HG03460 (cell line): ENCODE results near the gene C16orf82.
A peak's percentile ranks its signal among the peaks of the same experiment; 100 is the strongest.
"Not testable (repeated sequence)": the region's sequence is repeated elsewhere in the genome, so short reads cannot be mapped to it uniquely, and the experiment has no call there.

Experiments used
- ATAC-seq: cut with Tn5 transposase; IDR thresholded peaks from one replicate; pipeline ENCODE4 v1.9.1; 2021; ENCODE audit not compliant: unreplicated experiment

Gene C16orf82

DNA sequence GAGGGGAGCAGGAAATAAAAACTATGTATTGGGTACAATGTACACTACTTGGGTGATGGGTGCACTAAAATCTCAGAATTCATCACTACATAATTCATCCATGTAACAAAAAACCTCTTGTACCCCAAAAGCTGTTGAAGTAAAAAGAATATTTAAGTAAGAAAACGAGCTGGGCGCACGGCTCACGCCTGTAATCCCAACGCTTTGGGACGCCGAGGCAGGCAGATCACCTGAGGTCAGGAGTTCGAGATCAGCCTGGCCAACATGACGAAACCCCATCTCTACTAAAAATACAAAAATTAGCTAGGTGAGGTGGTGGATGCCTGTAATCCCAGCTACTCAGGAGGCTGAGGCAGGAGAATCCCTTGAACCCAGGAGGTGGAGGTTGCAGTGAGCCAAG, 19.3 kb downstream of the C16orf82 start:
- ATAC-seq, result not testable (repeated sequence)

GRCh38 chr16:27088216-27088615, 21.5 kb downstream of the C16orf82 start:
- no peak for ATAC-seq

- no peak for ATAC-seq
Observed at GRCh38 chr16:27096375-27096774, 29.6 kb downstream of the C16orf82 start.

DNA sequence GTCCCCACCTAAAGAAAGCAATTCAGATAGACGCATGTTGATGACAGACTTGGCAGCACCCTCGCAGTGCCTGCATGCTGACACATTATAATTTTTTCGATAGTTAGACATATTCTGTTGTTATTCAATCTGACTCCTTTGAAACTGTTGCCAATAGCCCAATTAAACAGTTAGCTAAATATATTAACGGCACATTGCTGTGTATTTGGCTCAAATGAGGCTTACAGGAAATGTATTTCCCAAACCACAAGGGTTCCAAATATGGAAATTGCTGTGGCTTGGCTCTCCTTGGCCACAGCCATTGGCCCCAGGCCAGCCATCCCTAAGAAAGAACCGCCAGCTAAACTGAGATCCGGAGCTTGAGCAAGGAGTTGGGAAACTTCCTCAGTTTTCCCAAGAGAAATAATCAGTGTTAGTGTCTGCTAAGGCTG, 31.1 kb downstream of the C16orf82 start:
- ATAC-seq, result no peak

- no peak for ATAC-seq
Observed at GRCh38 chr16:27098366-27099049, 31.8 kb downstream of the C16orf82 start.

- ATAC-seq, result no peak
Observed at GRCh38 chr16:27102701-27103575, 36.2 kb downstream of the C16orf82 start.

DNA sequence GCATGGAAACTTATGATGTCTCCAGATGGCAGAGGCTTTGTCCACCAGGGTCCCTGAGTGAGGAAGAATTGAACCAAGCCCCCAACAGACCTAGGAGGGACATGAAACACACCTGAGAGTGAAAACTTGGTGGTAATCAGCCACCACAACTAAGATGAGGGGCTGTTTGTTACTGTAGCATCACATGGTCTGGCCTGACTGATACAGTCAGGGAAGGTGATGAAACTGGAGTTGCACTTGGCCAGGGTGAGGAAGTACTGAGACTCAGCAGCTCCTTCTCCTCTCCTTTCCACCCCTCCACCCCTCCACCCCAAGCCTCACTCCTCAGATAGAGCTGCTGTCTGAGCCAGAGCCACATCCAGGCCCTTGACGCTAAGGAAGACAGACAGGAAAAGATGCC, 37.2 kb downstream of the C16orf82 start:
- no peak for ATAC-seq

DNA sequence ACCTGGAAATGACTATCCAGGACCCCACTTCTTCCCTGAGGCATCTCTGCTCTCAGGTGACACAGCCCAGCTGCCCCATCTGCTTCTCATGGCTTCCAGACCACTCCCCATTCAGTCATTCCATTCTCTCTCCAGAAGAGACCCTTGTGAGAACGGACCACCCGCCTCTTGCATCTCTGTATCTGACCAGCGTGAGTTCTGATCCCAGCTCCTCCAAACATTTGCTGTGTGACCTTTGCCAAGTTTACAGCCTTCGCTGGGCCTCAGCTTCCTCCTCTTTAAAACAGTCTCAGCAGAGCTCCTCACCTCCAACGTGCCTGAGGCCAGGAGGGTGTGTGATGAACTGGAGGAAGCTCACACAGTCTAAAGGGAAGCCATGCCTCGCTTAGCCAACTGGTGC, 39.6 kb downstream of the C16orf82 start:
- no peak for ATAC-seq

DNA sequence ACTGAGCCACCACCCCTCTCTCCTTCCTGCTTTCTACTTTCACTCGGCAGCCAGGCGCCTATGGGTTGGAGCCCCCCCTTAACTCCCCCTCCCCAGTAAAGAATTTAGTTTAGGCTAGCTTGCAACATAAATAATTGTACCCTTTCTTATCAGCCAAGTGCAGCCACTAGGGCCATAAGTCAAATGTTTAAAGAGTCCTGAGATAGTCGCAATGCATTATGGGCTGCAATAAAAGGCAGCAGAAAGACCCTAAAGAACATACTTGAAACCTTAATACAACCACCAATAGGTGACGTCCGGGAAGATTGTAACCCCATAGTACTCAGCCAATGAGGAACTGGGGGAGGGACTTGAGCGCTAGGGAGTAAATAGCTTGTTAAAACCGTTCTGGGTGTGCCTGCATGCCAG, 40.5 kb downstream of the C16orf82 start:
- no peak for ATAC-seq

- ATAC-seq, result no peak
Observed at GRCh38 chr16:27108051-27108770, 41.5 kb downstream of the C16orf82 start.

- ATAC-seq, result no peak
Observed at GRCh38 chr16:27108826-27109665, 42.3 kb downstream of the C16orf82 start.

GRCh38 chr16:27109666-27110523, 43.2 kb downstream of the C16orf82 start:
- no peak for ATAC-seq

GRCh38 chr16:27110524-27110896, 43.8 kb downstream of the C16orf82 start:
- ATAC-seq, result no peak

DNA sequence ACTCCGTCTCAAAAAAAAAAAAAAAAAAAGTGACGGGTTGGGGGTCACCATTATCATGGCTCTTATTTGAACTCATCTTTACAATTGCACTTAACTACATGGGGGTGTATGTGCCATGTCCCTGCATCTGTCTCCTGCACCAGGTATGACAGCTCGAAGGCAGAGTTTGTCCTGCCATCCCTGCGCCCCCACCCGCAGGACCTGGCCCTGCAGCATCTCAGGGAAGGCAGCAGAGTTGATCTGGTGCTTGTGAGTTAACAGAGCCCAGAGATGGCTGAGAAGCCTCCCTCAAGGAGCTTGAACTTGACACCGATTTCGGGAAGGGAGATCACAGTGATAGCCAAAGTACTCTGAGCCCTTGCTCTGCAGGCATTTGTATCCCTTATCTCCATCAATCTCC, 44.8 kb downstream of the C16orf82 start:
- ATAC-seq, result no peak

- no peak for ATAC-seq
Observed at GRCh38 chr16:27112093-27112811, 45.5 kb downstream of the C16orf82 start.

- peak; percentile 78 for ATAC-seq
Observed at GRCh38 chr16:27113341-27113841, 46.7 kb downstream of the C16orf82 start.

- ATAC-seq, result no peak
Observed at GRCh38 chr16:27114006-27114405, 47.3 kb downstream of the C16orf82 start.

GRCh38 chr16:27118526-27118925, 51.8 kb downstream of the C16orf82 start:
- no peak for ATAC-seq
